Gastroesophageal sphincter (tissue), 3 donors: ENCODE data around the gene RHOU.

ENCODE experiments used
- CTCF ChIP-seq, 4 experiments: fragments of 200-600 bp in 2 of 4; fragments of 450-650 bp in 2 of 4; sonication (generic) in 1 of 4; IDR thresholded peaks; one replicate each; pipeline ENCODE4 v1.5.1; 2017 to 2019; ENCODE audit warnings: antibody characterized with exemption in 4 of 4, mild to moderate bottlenecking in 2 of 4, moderate library complexity in 2 of 4
- POLR2A ChIP-seq, 2 donors: fragments of 450-650 bp; IDR thresholded peaks; one replicate each; pipeline ENCODE4 v1.6.1; 2017; ENCODE audit warnings: antibody characterized with exemption in 2 of 2, mild to moderate bottlenecking in 2 of 2, moderate library complexity in 1 of 2
- POLR2AphosphoS5 ChIP-seq: sonication (generic); formaldehyde crosslinking; IDR thresholded peaks from one replicate; pipeline ENCODE4 v1.6.1; 2017; ENCODE audit warnings: antibody characterized with exemption

GRCh38 chr1:228745497-228745896 lies 10.2 kb downstream of the RHOU start:
- TF ChIP-seq CTCF (IDR thresholded peaks at IDR 0.05), result no peak
- no peak for TF ChIP-seq POLR2AphosphoS5
- no peak for TF ChIP-seq POLR2A (IDR thresholded peaks at IDR 0.05)
